GM18502 (cell line): ENCODE results near the gene VHLL.

ENCODE experiments used
- ATAC-seq: cut with Tn5 transposase; IDR thresholded peaks from one replicate; pipeline ENCODE4 v1.9.1; 2021; ENCODE audit warnings: mild to moderate bottlenecking; ENCODE audit not compliant: unreplicated experiment, poor library complexity

The VHLL gene

GRCh38 chr1:156293098-156293434 lies 6.0 kb downstream of the VHLL start:
- no peak for ATAC-seq

GRCh38 chr1:156291226-156292061 lies 7.7 kb downstream of the VHLL start:
- no peak for ATAC-seq

GRCh38 chr1:156289857-156290256 lies 9.2 kb downstream of the VHLL start:
- ATAC-seq, result no peak

- no peak for ATAC-seq
Observed at GRCh38 chr1:156286061-156286460, 13.0 kb downstream of the VHLL start.

- ATAC-seq, result no peak
Observed at GRCh38 chr1:156285437-156285836, 13.7 kb downstream of the VHLL start.

GRCh38 chr1:156284757-156285156 lies 14.3 kb downstream of the VHLL start:
- no peak for ATAC-seq

- ATAC-seq, result no peak
Observed at GRCh38 chr1:156284112-156284511, 15.0 kb downstream of the VHLL start, which contains the start of gene TMEM79. Gene TMEM79, plus strand, starts transcription at chr1:156284325. Its CDS starts 902 bp downstream, at chr1:156285227.

GRCh38 chr1:156283521-156283920 lies 15.6 kb downstream of the VHLL start:
- no peak for ATAC-seq

GRCh38 chr1:156282479-156283222 lies 16.5 kb downstream of the VHLL start, which contains the start of gene SMG5:
Gene SMG5, minus strand, starts transcription at chr1:156282825. Its CDS starts 145 bp downstream, at chr1:156282680.
- peak; percentile 82 for ATAC-seq

- ATAC-seq, result no peak
Observed at GRCh38 chr1:156281693-156282478, 17.2 kb downstream of the VHLL start.

GRCh38 chr1:156281281-156281680 lies 17.8 kb downstream of the VHLL start:
- no peak for ATAC-seq

GRCh38 chr1:156279837-156280236 lies 19.3 kb downstream of the VHLL start:
- ATAC-seq, result no peak

GRCh38 chr1:156276966-156277381 lies 22.1 kb downstream of the VHLL start:
- ATAC-seq, result no peak

- ATAC-seq, result no peak
Observed at GRCh38 chr1:156276532-156276931, 22.6 kb downstream of the VHLL start.

GRCh38 chr1:156270314-156270713 lies 28.8 kb downstream of the VHLL start:
- ATAC-seq, result no peak

- ATAC-seq, result no peak
Observed at GRCh38 chr1:156268336-156268735, 30.8 kb downstream of the VHLL start.

- no peak for ATAC-seq
Observed at GRCh38 chr1:156266051-156266450, 33.1 kb downstream of the VHLL start.

GRCh38 chr1:156263288-156263655 lies 35.8 kb downstream of the VHLL start:
- ATAC-seq, result no peak

GRCh38 chr1:156262461-156263287 lies 36.4 kb downstream of the VHLL start:
- ATAC-seq, result no peak

- no peak for ATAC-seq
Observed at GRCh38 chr1:156260896-156261295, 38.2 kb downstream of the VHLL start.
